ENCODE data around the gene MARCHF10. TPM values are rescaled to one million over a fixed set of nuclear protein-coding genes. Genes with fewer than 3 reads are reported as not detected.

The MARCHF10 gene
- total and polyA plus RNA-seq, 9 of the 15 experiments (the other 6 are each of a cell fraction or from before 2014, with no cell fraction given) = not detected

- TF ChIP-seq SMARCB1 (IDR thresholded peaks at IDR 0.05; ENCODE audit: insufficient read length, low read depth) = no peak
- TF ChIP-seq ZNF274 (IDR thresholded peaks at IDR 0.05; ENCODE audit: borderline replicate concordance, low read depth, low read length) = no peak
- TF ChIP-seq ZNF766 (CRISPR knock-in tag; conservative IDR thresholded peaks at IDR 0.05) = no peak
- TF ChIP-seq E2F8 (IDR thresholded peaks at IDR 0.05; ENCODE audit: low read depth, partially characterized antibody) = peak; percentile 89
- no peak for TF ChIP-seq GMEB1 (CRISPR knock-in tag; IDR thresholded peaks at IDR 0.05)
- no peak for TF ChIP-seq MED1 (CRISPR knock-in tag; IDR thresholded peaks at IDR 0.05; ENCODE audit: borderline replicate concordance)
- peak; percentile 16; the same call in 1 of the 2 replicates for TF ChIP-seq ZBTB7A (IDR thresholded peaks at IDR 0.05; ENCODE audit: borderline replicate concordance, control insufficient read depth, low read depth, low read length)
- TF ChIP-seq MTF1 (CRISPR knock-in tag; IDR thresholded peaks at IDR 0.05; ENCODE audit: borderline replicate concordance) = no peak
- TF ChIP-seq ZNF644 (tag; IDR thresholded peaks at IDR 0.05; ENCODE audit: low read depth) = no peak
- 0 out of 2 replicates have a peak, but pooled peaks have one; percentile 18 for TF ChIP-seq SMAD4 (CRISPR knock-in tag; conservative IDR thresholded peaks at IDR 0.05)
- no peak for TF ChIP-seq BRCA1 (IDR thresholded peaks at IDR 0.05)
- no peak for TF ChIP-seq BRCA1 (CRISPR knock-in tag; IDR thresholded peaks at IDR 0.05)
- no peak for TF ChIP-seq MCM5 (IDR thresholded peaks at IDR 0.05; ENCODE audit: low read depth)
- TF ChIP-seq ZNF146 (CRISPR knock-in tag; IDR thresholded peaks at IDR 0.05; ENCODE audit: unreplicated experiment) = no peak
- no peak for TF ChIP-seq JUN (IDR thresholded peaks at IDR 0.05; ENCODE audit: borderline replicate concordance, low read depth, low read length)
- no peak for TF ChIP-seq JUN (CRISPR knock-in tag; IDR thresholded peaks at IDR 0.05; ENCODE audit: borderline replicate concordance)
- TF ChIP-seq ZBTB17 (CRISPR knock-in tag; IDR thresholded peaks at IDR 0.05) = no peak
- TF ChIP-seq TRIM24 (IDR thresholded peaks at IDR 0.05) = no peak
- TF ChIP-seq ZNF668 (CRISPR knock-in tag; IDR thresholded peaks at IDR 0.05) = no peak
- TF ChIP-seq ZNF324 (CRISPR knock-in tag; IDR thresholded peaks at IDR 0.05) = no peak
- TF ChIP-seq E2F4 (CRISPR knock-in tag; IDR thresholded peaks at IDR 0.05; ENCODE audit: low read depth) = no peak
- TF ChIP-seq PTBP1 (IDR thresholded peaks at IDR 0.05; ENCODE audit: low read depth, low read length) = no peak
- no peak for TF ChIP-seq TAF7 (tag; IDR thresholded peaks at IDR 0.05)
- TF ChIP-seq KLF10 (CRISPR knock-in tag; IDR thresholded peaks at IDR 0.05) = no peak
These were observed 154.9 kb downstream of the MARCHF10 start (continued) for GRCh38 chr17:62653002-62653825.

Data from K562 (cell line).